ENCODE measurements around the gene ZNF580. TPM values are rescaled to one million over a fixed set of nuclear protein-coding genes. Genes with fewer than 3 reads are reported as not detected.

Gene ZNF580
- total RNA-seq, 1 donor from 2014 or later, result 30.7 TPM

GRCh38 chr19:55643003-55643886, 2.4 kb downstream of the ZNF580 start, which contains the start of gene ZNF581:
Gene ZNF581, plus strand, starts transcription at chr19:55643649. Its CDS starts 923 bp downstream, at chr19:55644572.
- Histone ChIP-seq H3K4me3 (peak within 1 kb of the TSS; percentile 89), H3K9me3 (no peaks in the 10 kb centered on the region), H3K27ac (peak within 1 kb of the TSS; percentile 84), H3K36me3 (peaks cover 13% of the 10 kb centered on the region), H3K4me1 (peaks cover 51% of the 10 kb centered on the region), H3K27me3 (no peaks in the 10 kb centered on the region)
- DNase-seq, result peak; percentile 89
- TF ChIP-seq CTCF (IDR thresholded peaks at IDR 0.05), result no peak
- intact Hi-C loops (cut with DNase I), result no loop called here
- peak; percentile 65 for ATAC-seq

- H3K4me3 ChIP-seq, result peak overlapping the region; percentile 89
- H3K27ac ChIP-seq, result peak overlapping the region; percentile 84
- ATAC-seq, result no peak
- no peaks in the 10 kb centered on the region for H3K9me3 ChIP-seq
- peaks cover 13% of the 10 kb centered on the region for H3K36me3 ChIP-seq
- peaks cover 50% of the 10 kb centered on the region for H3K4me1 ChIP-seq
- H3K27me3 ChIP-seq, result no peaks in the 10 kb centered on the region
- no peak for DNase-seq
- TF ChIP-seq CTCF (IDR thresholded peaks at IDR 0.05), result no peak
- intact Hi-C loops (cut with DNase I), result no loop called here
These were observed 3.0 kb downstream of the ZNF580 start for GRCh38 chr19:55643887-55644176.

- H3K27ac ChIP-seq, result no peak overlapping the region
- TF ChIP-seq CTCF (IDR thresholded peaks at IDR 0.05), result no peak
- peaks cover 13% of the 10 kb centered on the region for H3K36me3 ChIP-seq
- no peak for ATAC-seq
- peaks cover 50% of the 10 kb centered on the region for H3K4me1 ChIP-seq
- H3K4me3 ChIP-seq, result peak overlapping the region; percentile 89
- no peak for DNase-seq
- no peaks in the 10 kb centered on the region for H3K9me3 ChIP-seq
- intact Hi-C loops (cut with DNase I), result no loop called here
- no peaks in the 10 kb centered on the region for H3K27me3 ChIP-seq
These were observed 3.5 kb downstream of the ZNF580 start for GRCh38 chr19:55644191-55644833.

- peaks cover 13% of the 10 kb centered on the region for H3K36me3 ChIP-seq
- no peak overlapping the region for H3K4me3 ChIP-seq
- ATAC-seq, result no peak
- H3K27me3 ChIP-seq, result no peaks in the 10 kb centered on the region
- no peak for TF ChIP-seq CTCF (IDR thresholded peaks at IDR 0.05)
- peaks cover 47% of the 10 kb centered on the region for H3K4me1 ChIP-seq
- DNase-seq, result no peak
- intact Hi-C loops (cut with DNase I), result no loop called here
- H3K9me3 ChIP-seq, result no peaks in the 10 kb centered on the region
- H3K27ac ChIP-seq, result no peak overlapping the region
These were observed 4.2 kb downstream of the ZNF580 start for GRCh38 chr19:55644842-55645511.

GRCh38 chr19:55645512-55645881, 4.7 kb downstream of the ZNF580 start:
- H3K27me3 ChIP-seq, result no peaks in the 10 kb centered on the region
- H3K9me3 ChIP-seq, result no peaks in the 10 kb centered on the region
- no peak overlapping the region for H3K4me3 ChIP-seq
- peaks cover 42% of the 10 kb centered on the region for H3K4me1 ChIP-seq
- intact Hi-C loops (cut with DNase I), result no loop called here
- TF ChIP-seq CTCF (IDR thresholded peaks at IDR 0.05), result no peak
- H3K27ac ChIP-seq, result no peak overlapping the region
- no peak for DNase-seq
- peaks cover 13% of the 10 kb centered on the region for H3K36me3 ChIP-seq
- ATAC-seq, result no peak

Data from upper lobe of right lung (tissue), 1 donor.